Fibroblast of the aortic adventitia (primary cell): ENCODE results near the gene SNAP47. TPM values are rescaled to one million over a fixed set of nuclear protein-coding genes. Genes with fewer than 3 reads are reported as not detected.

Experiments
- DNase-seq: peaks from one replicate; pipeline ENCODE4 v3.0.0-alpha.2; 2010; ENCODE audit warnings: low read depth
- H3K4me3 ChIP-seq: 2 replicates; pipeline ENCODE4 v1.5.1; 2011; ENCODE audit warnings: low read depth, mild to moderate bottlenecking, control low read depth, low read length, moderate library complexity
- CTCF ChIP-seq: IDR thresholded peaks from 2 replicates; pipeline ENCODE4 v1.5.1; 2011; ENCODE audit warnings: mild to moderate bottlenecking, low read length, control low read depth, inconsistent platforms; ENCODE audit not compliant: insufficient read depth
- total RNA-seq: library from RNA; depleted of rRNA; stranded (reverse); fragments of >200 nt; gene quantifications from 2 replicates; pipeline ENCODE4 v1.2.3, GENCODE V29; 2012; ENCODE audit warnings: low replicate concordance

Gene SNAP47
- total RNA-seq, 1 donor: 35.9 TPM

DNA sequence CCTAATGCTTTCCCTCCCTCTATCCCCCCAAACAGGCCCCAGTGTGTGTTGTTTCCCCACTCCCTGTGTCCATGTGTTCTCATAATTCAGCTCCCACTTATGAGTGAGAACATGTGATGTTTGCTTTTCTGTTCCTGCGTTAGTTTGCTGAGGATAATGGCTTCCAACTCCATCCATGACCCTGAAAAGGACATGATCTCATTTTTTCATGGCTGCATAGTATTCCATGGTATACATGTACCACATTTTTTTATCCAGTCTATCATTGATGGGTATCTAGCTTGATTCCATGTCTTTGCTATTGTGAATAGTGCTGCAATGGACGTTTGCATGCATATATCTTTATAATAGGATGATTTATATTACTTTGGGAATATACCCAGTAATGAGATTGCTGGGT, 89.0 kb downstream of the SNAP47 start:
- DNase-seq: no peak
- TF ChIP-seq CTCF: no peak

GRCh38 chr1:227828786-227829185, 93.6 kb downstream of the SNAP47 start:
- H3K4me3 ChIP-seq: no peak overlapping the region
- no peak for DNase-seq
- TF ChIP-seq CTCF: no peak

More for the DNA sequence above, 89.0 kb downstream of the SNAP47 start:
- no peak overlapping the region for H3K4me3 ChIP-seq

Other genes starting within 250 kb of the SNAP47 start
- 8.4 and 10.5 TPM in 2 replicates for gene ZNF678, start 171.9 kb upstream of the SNAP47 start, total RNA-seq
- gene JMJD4, start 133 bp upstream of the SNAP47 start, total RNA-seq: 13.4 and 26.8 TPM in 2 replicates
- gene PRSS38, start 80.2 kb downstream of the SNAP47 start, total RNA-seq: not detected in 2 replicates
- 0.41 and 0.99 TPM in 2 replicates for gene WNT9A, start 212.5 kb downstream of the SNAP47 start, total RNA-seq